GM18870 (cell line): ENCODE results near the gene RPS6KA2.
A peak's percentile ranks its signal among the peaks of the same experiment; 100 is the strongest.
"Not testable (repeated sequence)": the region's sequence is repeated elsewhere in the genome, so short reads cannot be mapped to it uniquely, and the experiment has no call there.

Source experiments
- ATAC-seq: cut with Tn5 transposase; IDR thresholded peaks from one replicate; pipeline ENCODE4 v1.9.1; 2021; ENCODE audit warnings: moderate library complexity; ENCODE audit not compliant: unreplicated experiment

RPS6KA2 gene

GRCh38 chr6:166558156-166559005 is 68.7 kb downstream of the RPS6KA2 start:
- ATAC-seq: no peak

DNA sequence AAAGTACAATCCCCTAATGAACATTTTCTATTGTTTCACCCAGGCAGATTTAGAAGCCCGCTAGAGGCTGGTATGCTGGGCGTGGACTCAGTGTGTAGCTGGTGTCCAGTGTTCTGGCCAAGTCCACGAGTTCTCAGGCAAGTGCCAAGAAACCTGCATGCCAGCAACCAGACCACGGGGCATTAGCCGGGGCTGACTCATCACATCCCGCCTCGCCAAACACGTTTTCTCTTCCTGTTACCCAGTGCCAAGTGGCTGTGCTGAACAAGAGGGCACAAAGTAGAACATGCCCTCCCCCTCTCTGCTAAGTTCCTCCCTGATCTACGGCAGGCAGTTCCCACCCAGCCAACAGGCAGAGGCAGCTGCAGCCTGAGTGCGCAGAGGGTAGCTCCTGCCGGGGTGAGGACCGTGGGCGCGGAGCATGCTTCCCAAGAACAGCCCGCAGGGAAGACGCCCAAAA is 70.2 kb downstream of the RPS6KA2 start:
- ATAC-seq: no peak

- no peak for ATAC-seq
Observed at GRCh38 chr6:166556336-166556735, 70.7 kb downstream of the RPS6KA2 start.

- ATAC-seq: no peak
Observed at GRCh38 chr6:166555086-166555485, 72.0 kb downstream of the RPS6KA2 start.

DNA sequence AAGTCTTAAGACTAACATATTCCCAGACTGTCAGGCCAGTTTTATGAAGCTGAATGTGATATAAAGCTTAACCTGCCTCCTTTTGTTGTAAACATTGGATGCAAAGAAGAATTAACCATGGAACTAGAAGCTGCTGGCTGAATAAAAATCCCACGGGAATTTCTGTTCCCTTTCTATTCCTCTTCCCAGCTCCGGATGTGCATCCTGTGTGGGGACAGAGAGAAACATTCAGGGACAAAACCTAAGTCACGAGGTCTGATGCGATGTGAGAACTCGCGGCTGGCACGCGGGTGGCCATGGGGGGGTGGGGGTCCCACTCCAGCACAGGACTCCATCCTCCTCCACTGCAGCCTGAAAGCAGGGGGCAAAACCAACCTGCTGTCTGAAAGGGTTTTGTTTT is 72.7 kb downstream of the RPS6KA2 start:
- no peak for ATAC-seq

- ATAC-seq: no peak
Observed at GRCh38 chr6:166553563-166554271, 73.3 kb downstream of the RPS6KA2 start.

DNA sequence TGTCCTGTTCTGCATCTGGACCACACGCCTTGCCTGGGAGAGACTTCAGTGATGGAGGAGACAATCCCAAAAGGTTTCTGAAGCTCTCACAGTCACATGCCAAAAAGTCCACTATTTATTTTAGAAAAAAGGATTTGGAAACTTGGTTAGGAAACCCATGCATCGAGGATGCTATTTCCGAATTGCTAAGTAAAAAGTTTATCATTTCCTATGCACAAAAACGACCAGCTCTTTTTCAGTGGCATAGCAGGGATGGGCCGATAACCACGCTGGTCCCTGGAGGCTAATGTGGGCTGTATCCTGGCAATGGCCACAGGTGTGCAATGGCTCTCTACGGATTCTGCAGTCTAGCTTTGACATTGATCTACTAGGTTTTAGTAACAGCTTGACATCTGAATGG is 74.5 kb downstream of the RPS6KA2 start:
- ATAC-seq: no peak

DNA sequence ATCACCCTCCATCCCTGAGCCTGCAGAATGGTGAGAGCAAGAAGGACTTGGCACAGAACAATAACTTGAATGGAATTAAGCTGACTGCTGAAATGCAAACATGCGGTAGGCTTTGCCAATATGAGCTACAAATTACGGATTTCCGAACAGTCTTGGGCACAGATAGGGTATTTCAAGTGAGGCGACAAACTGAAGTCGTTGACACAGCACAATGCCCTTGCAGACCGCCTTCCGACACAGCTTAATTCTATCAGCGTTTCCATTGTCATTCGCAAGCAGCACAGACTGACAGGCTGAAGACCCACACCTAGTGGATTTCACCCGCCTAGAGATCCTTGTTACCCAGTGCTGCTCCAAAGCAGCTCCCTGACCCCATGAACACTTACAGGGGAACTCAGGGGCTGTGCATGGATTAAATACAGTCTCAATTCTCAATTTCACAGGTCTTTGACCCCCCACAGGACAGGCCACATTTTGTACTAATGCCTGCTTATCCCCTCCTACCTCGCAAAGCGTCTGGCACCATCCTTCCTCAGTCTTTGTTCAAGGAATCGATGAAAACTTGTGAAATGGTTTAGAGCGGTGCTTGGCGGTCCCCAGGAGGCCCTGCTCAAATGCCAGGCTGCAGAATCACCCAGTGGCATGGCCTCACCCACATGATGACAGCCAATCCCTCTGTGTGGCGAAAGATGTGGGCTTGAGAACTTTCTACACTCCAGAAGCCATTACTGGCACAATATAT is 75.1 kb downstream of the RPS6KA2 start:
- no peak for ATAC-seq

GRCh38 chr6:166546653-166547052 is 80.4 kb downstream of the RPS6KA2 start:
- no peak for ATAC-seq

DNA sequence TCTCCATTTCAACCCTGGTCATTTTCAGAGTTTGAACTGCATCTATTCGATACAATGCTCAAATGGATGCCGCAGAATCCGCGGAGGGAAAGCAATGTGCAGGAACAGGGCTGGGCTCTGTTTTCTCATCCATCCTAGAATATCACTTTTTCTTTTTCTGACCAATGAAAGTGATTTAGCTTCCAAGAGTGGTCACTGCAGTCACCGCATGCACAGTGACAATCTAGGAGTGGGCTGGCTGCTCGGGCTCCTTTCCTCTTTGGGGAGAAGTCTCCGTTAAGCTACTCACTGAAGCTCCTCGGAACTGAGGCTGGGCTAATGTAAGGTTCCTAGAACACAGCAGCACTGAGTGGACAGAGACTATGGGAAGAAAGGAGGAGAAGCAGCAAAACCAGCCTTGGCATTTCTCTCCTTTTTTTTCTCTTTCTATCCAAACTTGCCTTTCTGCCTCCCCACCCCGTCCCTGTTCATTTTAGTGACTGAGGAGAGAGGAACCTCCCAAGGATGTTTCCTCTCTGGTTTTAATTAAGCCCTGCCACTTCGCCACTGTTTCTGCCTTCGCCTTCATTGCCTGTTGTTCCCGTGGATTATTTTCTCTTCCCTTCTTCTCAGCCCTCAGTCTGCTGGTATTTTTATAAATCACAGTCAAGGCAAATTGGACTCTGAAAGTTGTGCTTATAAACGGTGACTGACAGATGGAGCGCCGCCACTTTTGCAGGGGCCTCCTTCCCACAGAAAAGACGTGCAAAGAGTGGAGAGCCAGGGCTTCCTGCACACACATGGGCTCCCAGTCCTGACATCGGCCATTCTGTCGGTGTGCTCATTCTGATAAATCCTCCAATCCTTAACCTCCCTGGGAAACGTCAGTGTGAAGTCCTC is 81.7 kb downstream of the RPS6KA2 start:
- ATAC-seq: no peak

GRCh38 chr6:166544296-166544605 is 82.8 kb downstream of the RPS6KA2 start:
- no peak for ATAC-seq

DNA sequence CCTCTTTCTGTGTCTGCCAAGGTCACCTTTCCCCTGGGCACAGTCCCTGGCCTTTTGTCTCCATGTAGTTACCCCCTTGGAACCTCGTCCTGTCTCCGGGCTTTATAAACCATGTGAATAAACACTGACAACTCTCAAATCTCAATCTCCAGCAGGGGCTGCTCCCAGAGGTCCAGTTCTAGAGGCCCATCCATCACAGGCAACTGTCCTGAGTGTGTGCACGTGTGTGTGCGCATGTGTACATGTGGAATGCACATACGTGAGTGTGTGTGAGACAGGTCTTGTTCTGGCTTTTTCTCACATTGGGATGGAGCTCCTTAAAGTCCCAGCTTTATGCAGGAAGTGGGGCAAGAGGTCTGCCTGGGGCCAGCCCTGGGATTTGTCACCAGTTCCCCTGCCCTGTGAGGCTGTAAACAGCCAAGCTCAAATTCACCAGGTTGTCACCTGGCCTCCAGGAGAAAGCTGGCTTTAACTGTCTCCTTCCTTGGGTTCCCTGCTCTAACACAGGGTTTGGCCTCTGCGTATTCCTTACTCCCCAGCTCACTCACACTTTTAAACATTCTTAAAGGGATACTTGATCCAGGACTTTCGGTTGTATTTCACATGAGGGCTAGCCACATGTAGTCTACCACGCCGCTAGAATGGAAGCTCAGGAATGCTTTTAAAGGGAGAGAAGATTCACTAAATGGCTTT is 83.3 kb downstream of the RPS6KA2 start:
- no peak for ATAC-seq

DNA sequence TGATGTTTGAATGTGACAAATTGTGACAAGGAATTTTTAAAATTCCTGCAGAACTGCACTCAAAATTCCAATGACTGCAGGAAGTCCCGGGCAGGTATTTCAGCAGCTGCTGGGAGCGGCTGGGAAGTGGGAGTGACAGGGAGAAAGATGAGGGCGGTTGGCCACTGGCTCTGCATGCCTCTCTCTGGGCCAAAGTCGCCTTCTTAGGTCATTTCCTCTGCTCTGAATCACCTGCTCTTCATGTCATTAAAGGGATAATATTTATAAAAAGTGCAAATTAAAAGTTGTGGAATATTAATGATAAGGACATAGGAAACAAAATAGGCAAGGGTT is 84.5 kb downstream of the RPS6KA2 start:
- ATAC-seq: no peak

DNA sequence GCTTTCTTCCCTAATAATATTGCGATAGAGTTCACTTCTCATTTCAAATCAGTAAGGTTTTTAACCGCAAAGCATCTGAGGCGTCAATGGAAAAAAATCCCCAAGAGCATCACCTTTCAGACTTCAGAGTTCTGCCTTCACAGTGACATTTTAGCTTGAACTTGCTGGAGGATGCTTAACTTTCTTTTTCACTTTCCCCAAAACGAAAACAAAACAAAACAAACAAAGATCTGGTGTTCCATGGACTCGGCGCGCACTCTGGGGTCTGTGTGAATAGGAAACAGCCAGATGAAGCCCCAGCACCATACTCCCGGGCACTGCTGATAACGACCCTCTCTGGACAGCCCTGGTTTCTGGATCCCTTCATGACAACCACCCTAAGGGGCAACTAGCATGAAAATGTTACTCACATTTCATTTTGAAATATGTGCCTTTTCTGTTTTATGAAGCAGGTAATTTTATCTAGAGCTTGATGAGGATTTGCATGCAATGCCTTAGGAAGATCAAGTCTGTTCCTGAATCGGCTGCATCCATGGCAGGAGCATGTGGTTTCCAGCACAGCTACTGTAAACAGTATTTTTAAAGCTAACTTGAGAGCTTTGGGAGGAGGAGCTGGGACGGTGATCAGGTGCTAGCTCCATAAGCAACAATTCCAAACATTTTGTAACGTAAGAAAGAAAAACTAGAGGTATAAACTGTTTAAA is 85.0 kb downstream of the RPS6KA2 start:
- ATAC-seq: no peak

GRCh38 chr6:166541366-166541765 is 85.7 kb downstream of the RPS6KA2 start:
- no peak for ATAC-seq

DNA sequence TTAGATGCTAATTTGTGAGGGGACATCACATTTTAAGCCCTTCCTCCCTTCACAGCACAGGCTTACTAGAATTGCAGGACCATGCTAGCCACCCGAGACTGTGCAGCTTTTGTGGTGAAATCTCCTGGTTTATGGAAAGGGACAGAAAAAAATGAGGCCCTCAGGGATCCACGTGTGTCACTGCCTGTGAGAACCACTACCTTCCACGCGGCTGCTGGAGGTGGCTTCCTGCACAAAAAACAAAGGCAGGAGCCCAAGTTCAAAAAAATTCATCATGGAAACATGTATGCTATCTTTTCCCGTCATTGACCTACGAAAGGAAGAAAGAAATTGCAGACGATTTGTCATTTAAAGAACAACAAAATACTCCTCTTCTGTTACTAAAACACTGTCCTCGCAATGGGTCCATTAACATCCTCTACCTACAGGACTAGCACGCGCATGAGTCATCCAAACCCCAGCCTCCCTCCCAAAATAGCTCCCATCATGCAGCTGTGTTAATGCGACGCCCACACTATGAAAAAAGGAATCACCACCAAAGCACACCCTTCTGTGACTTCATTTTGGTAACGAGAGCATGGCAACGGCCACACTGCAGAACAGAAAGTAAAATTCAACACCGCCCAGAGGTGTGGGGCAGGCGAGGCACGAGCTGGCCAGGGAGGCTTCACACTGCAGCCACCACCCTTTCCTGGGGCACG is 86.3 kb downstream of the RPS6KA2 start:
- peak; percentile 98 for ATAC-seq

GRCh38 chr6:166539543-166539942 is 87.5 kb downstream of the RPS6KA2 start:
- no peak for ATAC-seq

DNA sequence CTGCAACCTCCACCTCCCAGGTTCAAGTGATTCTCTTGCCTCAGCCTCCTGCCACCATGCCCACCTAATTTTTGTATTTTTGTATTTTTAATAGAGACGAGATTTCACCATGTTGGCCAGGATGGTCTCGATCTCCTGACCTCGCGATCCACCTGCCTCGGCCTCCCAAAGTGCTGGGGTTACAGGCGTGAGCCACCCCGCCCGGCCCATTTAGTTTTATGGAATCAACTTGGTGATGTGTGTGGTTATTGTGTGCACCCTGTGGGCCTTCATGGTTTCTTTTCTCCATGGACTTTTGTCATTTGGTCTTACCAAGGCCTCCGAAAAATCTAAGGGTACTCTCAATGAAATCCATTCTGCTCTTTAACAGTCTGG is 88.1 kb downstream of the RPS6KA2 start:
- ATAC-seq: not testable (repeated sequence)
